ENCODE data around the gene FAM53C. TPM values are rescaled to one million over a fixed set of nuclear protein-coding genes. Genes with fewer than 3 reads are reported as not detected.
A peak's percentile ranks its signal among the peaks of the same experiment; 100 is the strongest.

FAM53C gene
- polyA plus RNA-seq, 3 donors = 24.9 to 92.2 (median 28.7) TPM

- Mint-ChIP-seq H3K9me3 (no peaks in the 10 kb centered on the region), H3K36me3 (peaks cover 0 to 7% of the 10 kb centered on the region in 2 donors), H3K4me1 (peaks cover 18% of the 10 kb centered on the region), H3K27me3 (ENCODE audit: low read depth in 3 of 3) (peaks cover 0 to 2% (median 0%) of the 10 kb centered on the region in 3 donors), H3K4me3 (peak within 1 kb of the TSS; percentile 85 to 93), H3K27ac (peak within 1 kb of the TSS; percentile 5 to 85 (median 30))
- no peaks in the 10 kb centered on the region for H3K27me3 ChIP-seq (ENCODE audit: control insufficient read depth in 2 of 2, insufficient read depth in 2 of 2, low read length in 2 of 2)
- H3K79me2 ChIP-seq (ENCODE audit: insufficient read depth, low read length) = peaks cover 17% of the 10 kb centered on the region
- peak within 1 kb of the TSS; percentile 29 for H3K9ac ChIP-seq (ENCODE audit: insufficient read depth, low read length, poor library complexity, severe bottlenecking)
- peak within 1 kb of the TSS; percentile 16 to 26 for H3K27ac ChIP-seq (ENCODE audit: low read depth in 1 of 2, low read length in 2 of 2)
- no peak for TF ChIP-seq CTCF (IDR thresholded peaks at IDR 0.05)
- H3K4me3 ChIP-seq (replicated peaks in 1 of 3; ENCODE audit: low read depth in 2 of 3, low read length in 3 of 3) = peak within 1 kb of the TSS; percentile 63 to 90 (median 81)
- peaks cover 18 to 27% of the 10 kb centered on the region in 2 donors for H3K4me1 ChIP-seq (ENCODE audit: control insufficient read depth in 1 of 2, insufficient read depth in 2 of 2, low read length in 2 of 2)
- peaks cover 0 to 11% of the 10 kb centered on the region in 2 donors for H3K36me3 ChIP-seq (replicated peaks in 1 of 2; ENCODE audit: control insufficient read depth in 1 of 2, insufficient read depth in 2 of 2, low read length in 2 of 2)
- no peaks in the 10 kb centered on the region for H4K20me1 ChIP-seq (ENCODE audit: insufficient read depth, low read length)
- H3K9me3 ChIP-seq (replicated peaks in 1 of 2; ENCODE audit: control insufficient read depth in 1 of 2, insufficient read depth in 1 of 2, low read length in 2 of 2) = no peaks in the 10 kb centered on the region
- peak; percentile 97 to 98 (median 97) for DNase-seq
- intact Hi-C loops (cut with micrococcal nuclease) = loop anchor here (10.0 kb wide), 2 partner anchors 117 to 297 kb away; partner anchors contain the start of genes CDC23 (in 1 of the 2) and FAM13B (in 1 of the 2)
- H3K4me2 ChIP-seq (replicated peaks; ENCODE audit: extremely low read depth, low read length, poor library complexity, severe bottlenecking) = peak within 1 kb of the TSS; percentile 99
- WGBS (ENCODE audit: insufficient coverage) = under 1% methylated on average over 39 of the region's 55 CpGs
- peak within 1 kb of the TSS; percentile 88 for H2AFZ ChIP-seq (ENCODE audit: insufficient read depth, low read depth, low read length, poor library complexity, severe bottlenecking)
These were observed 6.4 kb upstream of the FAM53C start, which contains the start of gene CDC25C for GRCh38 chr5:138331449-138332368. Gene CDC25C, minus strand, starts transcription at chr5:138331804. Its CDS starts 624 bp downstream, at chr5:138331180.

DNA sequence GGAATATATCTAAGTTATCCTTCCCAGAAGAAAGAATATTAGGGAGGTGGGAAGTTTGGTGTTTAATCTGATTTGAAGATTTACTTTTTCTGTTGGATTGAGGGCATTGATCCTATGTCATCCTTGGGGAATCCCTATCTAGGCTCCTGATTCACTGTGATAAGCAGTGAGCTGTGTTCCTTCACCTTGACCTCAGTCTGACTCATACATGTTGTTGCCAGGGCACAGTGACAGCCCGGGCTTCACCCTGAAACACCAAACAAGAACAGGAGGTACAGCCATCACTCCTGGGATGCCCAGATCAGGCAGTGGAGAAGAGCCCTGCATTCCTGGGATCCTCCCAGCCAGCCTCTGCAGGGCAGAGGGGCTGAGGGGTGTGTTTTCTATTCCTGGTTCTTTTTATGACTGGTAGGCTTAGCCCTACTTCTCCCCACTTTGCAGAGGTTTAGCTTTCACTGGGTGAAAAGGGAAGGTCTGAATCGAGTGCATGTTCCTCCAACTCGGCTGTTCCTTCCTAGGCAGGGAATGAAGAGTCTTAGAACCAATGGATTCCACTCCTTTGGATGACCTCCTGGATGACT, 3.1 kb upstream of the FAM53C start:
- Histone ChIP-seq H2AFZ (ENCODE audit: insufficient read depth, low read depth, low read length, poor library complexity, severe bottlenecking) (no peak overlapping the region), H4K20me1 (ENCODE audit: insufficient read depth, low read length) (peaks cover 14% of the 10 kb centered on the region), H3K79me2 (ENCODE audit: insufficient read depth, low read length) (peaks cover 35% of the 10 kb centered on the region), H3K9ac (ENCODE audit: insufficient read depth, low read length, poor library complexity, severe bottlenecking) (no peak overlapping the region), H3K9me3 (replicated peaks in 1 of 2; ENCODE audit: control insufficient read depth in 1 of 2, insufficient read depth in 1 of 2, low read length in 2 of 2) (no peaks in the 10 kb centered on the region), H3K4me1 (ENCODE audit: control insufficient read depth in 1 of 2, insufficient read depth in 2 of 2, low read length in 2 of 2) (peaks cover 37 to 48% of the 10 kb centered on the region in 2 donors), H3K27ac (ENCODE audit: low read depth in 1 of 2, low read length in 2 of 2) (no peak overlapping the region), H3K4me3 (replicated peaks in 1 of 3; ENCODE audit: low read depth in 2 of 3, low read length in 3 of 3) (no peak overlapping the region), H3K4me2 (replicated peaks; ENCODE audit: extremely low read depth, low read length, poor library complexity, severe bottlenecking) (no peak overlapping the region), H3K27me3 (ENCODE audit: control insufficient read depth in 2 of 2, insufficient read depth in 2 of 2, low read length in 2 of 2) (no peaks in the 10 kb centered on the region), H3K36me3 (replicated peaks in 1 of 2; ENCODE audit: control insufficient read depth in 1 of 2, insufficient read depth in 2 of 2, low read length in 2 of 2) (no peaks in the 10 kb centered on the region)
- peak in 1 of 3 donors; percentile 11 for DNase-seq
- H3K27ac Mint-ChIP-seq = no peak overlapping the region
- intact Hi-C loops (cut with micrococcal nuclease) = loop anchor here (5.0 to 10.0 kb wide), 5 partner anchors 37 to 300 kb away; partner anchors contain the start of genes CDC23 (in 2 of the 2), BRD8 (in 1 of the 2), FAM13B (in 1 of the 2) and KIF20A (in 1 of the 2)
- peaks cover 0 to 2% of the 10 kb centered on the region in 2 donors for H3K36me3 Mint-ChIP-seq
- TF ChIP-seq CTCF (IDR thresholded peaks at IDR 0.05) = no peak
- no peaks in the 10 kb centered on the region for H3K9me3 Mint-ChIP-seq
- no peak overlapping the region for H3K4me3 Mint-ChIP-seq
- H3K27me3 Mint-ChIP-seq (ENCODE audit: low read depth in 3 of 3) = peaks cover 0 to 2% (median 0%) of the 10 kb centered on the region in 3 donors
- 93% methylated on average over 3 of the region's 3 CpGs for WGBS (ENCODE audit: insufficient coverage)
- peaks cover 36% of the 10 kb centered on the region for H3K4me1 Mint-ChIP-seq

Data from CD14-positive monocyte (primary cell).